Measurements from ENCODE around the gene NDUFB10. TPM values are rescaled to one million over a fixed set of nuclear protein-coding genes. Genes with fewer than 3 reads are reported as not detected.
A peak's percentile ranks its signal among the peaks of the same experiment; 100 is the strongest.

The NDUFB10 gene
- total RNA-seq, 1 experiment from 2014 or later, result 244 TPM

DNA sequence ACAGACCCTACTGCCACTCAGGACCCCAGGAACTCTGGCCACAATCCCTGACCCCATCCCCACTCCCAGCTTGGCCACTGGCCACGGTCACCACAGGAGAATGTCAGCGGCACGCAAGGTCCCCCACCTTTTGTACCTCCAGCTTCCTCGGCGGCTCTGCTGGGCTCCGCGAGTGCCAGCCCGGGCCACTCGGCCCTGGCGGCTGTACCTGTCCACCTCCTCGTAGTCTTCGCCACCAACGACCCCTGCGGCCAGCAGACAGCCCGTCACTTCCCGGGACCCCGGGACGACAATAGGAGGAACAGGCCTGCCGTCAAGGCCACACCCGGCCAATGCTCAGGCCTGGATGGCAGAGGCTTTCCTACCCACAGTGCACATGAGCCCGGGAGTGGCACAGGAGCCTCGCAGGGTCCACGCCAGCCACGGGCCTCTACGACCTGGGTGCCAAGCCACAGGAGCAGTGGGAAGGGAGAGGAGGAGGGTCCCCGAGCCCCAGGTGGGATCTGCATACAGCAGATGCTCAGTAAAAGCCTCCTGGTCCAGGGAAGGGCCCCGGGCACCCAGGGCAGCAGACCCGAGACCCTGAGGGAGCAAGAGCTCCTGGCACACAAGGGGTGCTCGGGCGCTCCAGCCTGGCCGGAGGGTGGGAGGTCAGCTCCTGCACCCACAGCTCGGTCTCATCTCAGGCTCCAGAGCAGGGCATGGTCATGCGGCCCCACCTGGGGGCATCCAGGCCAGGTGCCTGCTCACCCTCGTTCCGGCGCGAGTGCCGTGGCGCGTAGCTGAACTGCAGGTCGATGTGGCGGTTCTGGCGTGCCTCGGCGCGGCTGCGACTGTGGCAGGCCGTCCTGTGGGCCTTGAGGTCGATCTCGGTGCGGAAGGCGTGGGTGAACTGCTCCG lies 42.4 kb downstream of the NDUFB10 start:
- DNase-seq (ENCODE audit: low read depth), result no peak

DNA sequence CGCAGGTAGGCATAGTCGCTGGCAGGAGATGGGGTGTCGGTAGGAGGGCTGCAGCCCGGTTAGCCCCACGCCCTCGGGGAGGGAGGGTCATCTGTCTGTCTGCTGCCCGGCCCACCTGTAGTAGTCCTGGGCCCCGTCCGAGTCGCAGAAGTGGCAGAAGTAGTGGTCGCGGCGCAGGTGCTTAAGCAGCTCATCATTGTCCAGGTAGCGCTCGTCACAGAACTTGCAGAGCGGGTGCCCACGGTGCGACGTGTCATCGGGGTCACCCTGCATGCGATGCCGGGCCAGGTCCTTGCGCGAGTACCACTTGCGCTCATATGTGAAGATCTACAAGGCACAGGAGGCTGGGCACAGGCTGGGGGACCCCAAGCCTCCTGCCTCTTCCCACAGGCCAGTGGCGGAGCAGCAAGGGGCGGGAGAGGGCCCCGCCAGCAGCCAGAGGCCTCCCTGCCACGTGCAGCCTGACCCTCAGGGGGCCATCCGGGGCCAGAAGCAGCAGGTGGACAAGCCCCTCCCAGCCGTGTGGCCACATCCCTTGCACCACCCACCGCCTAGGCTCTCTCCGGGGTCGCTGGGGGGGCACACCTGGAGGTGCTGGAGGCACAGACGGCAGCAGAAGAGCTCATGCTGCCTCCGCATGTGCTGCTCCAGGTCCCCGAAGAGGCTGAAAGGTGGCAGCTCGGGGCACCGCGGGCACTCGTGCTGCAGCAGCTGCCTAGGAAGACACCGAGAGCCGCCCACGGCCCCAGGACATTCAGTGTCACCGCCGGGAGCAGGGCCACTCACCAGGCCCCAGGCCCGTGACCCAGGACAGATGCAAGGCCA lies 43.3 kb downstream of the NDUFB10 start:
- DNase-seq (ENCODE audit: low read depth), result no peak

DNA sequence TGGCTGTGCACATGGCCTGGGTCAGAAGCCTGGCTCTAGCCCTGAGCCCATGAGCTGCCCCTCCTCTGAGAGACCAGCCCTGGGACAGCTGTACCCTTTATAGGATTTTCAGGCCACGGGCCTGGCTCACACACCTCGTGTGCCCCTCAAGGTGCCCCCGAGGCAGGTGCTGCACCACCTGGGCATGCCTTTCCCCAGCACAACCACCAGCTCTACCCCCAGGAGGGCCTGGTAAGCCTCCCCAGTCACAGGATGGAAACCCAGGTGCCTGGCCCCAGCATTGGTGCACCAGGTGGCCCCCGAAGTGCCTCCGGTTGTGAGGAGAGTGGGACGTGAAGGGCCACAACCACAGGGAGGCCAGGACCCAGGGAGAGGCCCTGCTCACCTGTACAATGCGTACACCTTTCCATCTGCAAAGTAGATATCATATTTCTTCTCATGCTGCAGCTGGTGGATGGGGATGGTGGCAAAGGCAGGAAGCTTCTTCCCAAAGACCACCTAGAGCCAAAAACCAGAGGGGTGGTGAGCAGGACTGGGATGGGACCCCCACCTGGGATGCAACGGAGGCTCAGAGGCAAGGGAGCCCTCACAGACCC lies 44.0 kb downstream of the NDUFB10 start:
- no peak for DNase-seq (ENCODE audit: low read depth)

DNA sequence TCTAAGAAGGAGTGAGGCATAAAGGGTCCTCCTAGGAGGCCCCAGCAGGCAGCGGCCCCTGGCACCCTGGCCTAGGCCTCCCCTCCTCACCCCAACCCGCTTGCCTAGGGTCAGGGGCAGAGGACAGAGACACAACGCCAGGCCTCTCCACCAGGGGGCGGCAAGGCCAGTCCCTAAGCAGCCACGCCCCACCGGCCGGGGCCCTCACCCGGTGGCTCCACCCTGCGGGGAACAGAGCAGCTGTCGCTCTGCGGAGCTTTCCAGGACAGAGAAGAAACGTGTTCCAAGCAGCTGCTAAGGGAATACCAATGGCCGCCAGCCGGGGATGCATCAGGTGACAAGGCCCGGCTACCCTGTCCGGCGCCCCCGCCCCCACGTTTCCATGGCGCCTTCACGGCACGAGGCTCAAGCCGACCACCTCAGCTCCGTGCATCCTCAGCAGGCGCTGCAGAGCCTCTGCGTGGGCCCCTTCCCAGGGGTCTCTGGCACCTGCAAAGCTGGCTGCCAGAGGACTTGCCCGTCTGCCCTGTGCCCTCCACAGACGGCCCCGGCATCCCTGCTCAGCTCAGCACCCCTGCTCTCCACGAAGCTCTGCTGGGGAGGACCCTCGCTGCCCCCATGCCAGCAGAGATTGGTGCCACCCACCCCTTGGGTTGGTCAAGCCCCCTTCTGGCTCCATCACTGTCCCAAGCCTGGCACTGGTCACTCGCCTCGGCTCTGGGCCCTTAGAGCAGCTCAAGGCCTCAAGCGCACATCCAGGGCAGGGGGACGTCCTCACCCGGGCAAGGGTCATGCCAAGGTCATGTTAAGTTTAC lies 44.7 kb downstream of the NDUFB10 start:
- DNase-seq (ENCODE audit: low read depth), result peak; percentile 97

DNA sequence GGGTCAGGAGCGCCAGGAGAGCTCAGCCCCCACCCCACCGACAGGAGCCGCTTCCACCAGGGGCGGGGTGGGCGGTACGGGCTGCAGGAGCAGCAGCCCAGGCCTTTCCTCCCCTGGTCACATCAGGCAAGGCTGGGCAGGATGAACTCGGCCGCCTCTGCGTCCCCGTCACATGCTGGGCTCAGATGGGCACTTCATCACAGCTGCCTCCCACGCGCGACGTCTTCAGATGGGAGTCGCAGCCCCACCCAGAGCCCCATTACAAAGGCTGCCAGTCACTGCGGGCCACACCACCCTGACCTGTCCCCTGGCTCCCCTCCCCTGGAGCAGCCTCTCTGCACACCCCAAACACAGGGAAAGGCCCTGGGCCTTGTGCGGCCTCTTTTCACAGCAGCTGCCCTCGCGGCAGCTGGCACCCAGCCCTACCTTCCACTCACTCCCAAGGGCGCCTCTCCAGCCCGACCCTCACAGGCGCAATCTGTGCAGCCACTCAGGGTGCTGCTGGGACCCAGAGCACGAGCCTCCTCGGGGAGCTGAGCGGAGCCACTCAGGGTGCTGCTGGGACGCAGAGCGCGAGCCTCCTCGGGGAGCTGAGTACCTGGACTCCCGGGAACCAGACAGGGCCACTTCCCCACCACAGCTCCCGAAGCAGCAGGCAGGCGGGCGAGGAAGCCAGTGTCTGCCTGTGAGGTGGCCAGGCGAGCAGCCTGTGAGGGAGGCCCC lies 45.6 kb downstream of the NDUFB10 start:
- no peak for DNase-seq (ENCODE audit: low read depth)

DNA sequence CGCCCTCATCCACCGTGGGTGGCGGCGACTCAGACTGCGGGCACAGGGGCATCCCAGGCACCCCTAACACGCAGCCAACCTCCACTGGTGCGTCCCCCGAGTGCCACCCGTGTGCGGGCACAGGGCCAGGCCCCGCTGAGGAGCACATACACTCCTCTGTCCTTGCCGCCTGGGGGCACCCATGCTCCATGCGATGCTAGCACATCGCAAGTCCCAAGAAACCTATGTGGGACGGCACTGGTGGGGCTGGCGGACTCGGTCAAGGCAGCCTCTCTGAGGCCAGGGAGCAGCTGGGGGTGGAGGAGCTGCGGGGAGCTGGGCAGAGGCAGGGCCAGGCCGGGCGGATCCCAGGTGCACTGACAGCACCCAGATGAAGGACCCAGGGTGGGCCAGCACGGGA lies 46.3 kb downstream of the NDUFB10 start:
- no peak for DNase-seq (ENCODE audit: low read depth)

DNA sequence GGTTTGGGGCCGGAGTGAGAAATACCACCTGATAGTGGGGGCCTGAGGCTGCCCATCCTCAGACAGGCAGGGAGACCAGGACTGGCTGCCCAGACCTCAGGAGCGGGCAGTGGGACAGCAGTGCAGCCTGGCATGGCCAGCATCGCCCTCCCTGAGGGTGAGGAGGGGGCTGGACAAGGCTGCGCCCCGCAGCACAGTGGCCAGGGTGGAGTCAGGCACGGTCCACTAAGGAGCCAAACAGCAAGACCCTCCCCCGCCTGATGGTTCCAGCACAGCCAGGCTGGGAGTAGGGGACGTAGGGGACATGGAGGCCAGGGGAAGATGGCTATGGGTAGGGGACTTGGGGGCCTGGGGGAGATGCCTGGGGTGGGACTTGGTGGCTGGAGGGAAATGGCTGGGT lies 47.0 kb downstream of the NDUFB10 start:
- DNase-seq (ENCODE audit: low read depth), result no peak

DNA sequence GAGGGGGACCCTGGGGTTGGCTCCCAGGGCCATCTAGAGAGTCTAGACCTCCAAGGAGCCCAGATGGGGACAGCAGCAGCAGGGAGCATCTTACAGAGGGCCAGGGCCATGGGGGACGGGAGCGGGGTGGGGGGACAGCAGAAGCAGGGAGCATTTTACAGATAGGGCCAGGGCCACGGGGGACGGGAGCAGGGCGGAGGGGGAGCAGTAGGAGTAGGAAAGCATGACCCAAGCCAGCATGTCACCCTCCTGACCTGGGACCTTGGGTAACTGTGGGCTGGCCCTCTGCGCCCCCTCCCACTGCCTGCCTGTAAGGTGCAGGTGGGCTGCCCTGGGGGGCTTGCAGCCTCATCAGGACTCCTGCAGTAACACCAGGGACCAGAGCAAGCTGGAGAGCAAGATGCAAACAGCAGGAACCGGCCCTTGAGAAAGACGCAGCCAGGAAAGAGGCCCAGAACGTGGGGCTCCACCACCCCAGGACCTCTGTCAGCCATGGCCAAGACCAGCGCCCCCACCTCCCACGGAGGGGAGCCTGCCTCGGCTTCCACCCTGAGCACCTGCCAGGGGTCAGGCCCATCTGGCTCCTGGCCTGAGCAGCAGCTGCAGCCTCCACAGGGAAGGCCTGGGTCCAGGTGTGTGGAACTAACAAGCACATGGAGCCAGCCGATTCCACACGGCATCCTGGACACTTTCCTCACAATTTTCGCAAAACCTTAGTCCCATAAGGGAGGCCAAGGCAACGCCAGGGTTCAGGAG lies 47.9 kb downstream of the NDUFB10 start:
- DNase-seq (ENCODE audit: low read depth), result no peak

DNA sequence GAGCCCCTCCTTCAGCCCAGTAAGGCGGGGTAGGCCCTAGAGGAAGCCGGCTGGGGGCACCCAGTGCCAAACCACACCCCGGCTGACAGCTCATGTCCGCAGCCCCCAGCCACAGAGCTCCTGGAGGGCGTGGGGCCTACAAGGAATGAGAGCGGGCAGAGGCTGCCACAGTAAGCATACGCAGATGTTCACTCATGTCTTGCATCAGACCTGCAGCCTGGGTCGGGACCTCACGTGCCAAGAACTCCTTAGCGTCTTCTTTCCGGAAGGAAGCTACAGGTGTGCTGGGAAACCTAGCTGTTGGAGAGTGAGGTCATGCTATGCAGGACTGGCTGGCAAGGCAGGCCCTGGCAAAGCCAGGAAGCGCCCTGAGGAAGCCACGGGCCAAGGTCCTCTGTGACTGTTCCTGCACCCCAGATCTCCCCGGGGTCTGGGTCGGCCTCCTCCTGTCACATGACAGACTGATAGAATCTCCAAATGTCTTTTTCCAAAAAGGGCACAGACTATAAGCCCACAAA lies 48.7 kb downstream of the NDUFB10 start:
- peak; percentile 75 for DNase-seq (ENCODE audit: low read depth)

DNA sequence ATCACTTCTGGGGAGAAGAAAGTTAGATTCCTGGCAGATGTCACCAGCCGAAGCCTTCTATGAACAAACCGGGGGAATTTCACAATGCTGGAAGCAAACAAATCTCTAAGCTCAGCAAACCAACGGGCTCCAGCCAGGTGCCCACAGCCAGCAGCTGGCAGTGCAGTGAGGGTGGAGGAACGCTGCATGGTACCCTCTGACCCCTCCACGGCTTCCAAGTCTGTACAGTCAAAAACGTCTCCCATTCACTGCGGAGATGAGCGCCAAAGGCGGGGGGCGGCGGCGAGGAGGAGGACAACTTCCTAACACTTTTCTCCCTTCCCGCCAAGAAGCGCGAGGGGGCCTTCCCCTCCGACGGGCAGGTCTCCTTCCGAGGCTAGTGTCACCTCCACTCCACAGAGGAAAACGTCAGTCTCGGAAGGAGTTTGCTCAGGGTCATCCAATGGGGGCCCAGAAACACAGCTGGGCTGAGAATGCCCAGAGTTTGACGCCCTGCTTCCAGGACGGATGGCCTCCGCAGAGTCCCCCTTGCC lies 49.4 kb downstream of the NDUFB10 start:
- DNase-seq (ENCODE audit: low read depth), result peak; percentile 59

DNA sequence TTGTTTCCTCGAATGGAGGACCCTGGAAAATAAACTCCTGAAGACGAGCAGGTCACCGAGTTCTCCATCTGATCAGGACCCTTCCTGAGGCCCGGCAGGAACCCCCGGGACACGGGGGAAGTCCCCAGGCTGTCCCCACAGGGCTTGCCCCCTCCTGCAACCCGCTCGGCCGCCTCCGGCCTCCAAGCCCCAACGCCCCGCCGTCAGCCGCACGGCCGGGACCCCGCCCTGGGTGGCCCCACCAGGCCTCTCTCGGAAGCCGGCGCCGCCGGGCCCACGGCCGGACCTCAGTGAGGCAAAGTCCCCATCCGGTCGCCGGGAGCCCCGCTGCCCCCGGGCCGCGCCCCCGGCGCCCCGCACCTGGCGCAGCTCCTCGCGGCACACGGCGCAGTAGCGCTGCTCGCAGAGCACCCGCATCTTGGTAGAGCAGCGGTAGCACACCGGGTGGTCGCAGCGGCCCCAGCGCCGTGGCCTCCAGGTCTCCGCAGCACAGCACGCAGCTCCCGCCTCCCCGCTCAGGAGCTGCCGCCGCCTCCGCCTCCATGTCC lies 49.9 kb downstream of the NDUFB10 start:
- no peak for DNase-seq (ENCODE audit: low read depth)

DNA sequence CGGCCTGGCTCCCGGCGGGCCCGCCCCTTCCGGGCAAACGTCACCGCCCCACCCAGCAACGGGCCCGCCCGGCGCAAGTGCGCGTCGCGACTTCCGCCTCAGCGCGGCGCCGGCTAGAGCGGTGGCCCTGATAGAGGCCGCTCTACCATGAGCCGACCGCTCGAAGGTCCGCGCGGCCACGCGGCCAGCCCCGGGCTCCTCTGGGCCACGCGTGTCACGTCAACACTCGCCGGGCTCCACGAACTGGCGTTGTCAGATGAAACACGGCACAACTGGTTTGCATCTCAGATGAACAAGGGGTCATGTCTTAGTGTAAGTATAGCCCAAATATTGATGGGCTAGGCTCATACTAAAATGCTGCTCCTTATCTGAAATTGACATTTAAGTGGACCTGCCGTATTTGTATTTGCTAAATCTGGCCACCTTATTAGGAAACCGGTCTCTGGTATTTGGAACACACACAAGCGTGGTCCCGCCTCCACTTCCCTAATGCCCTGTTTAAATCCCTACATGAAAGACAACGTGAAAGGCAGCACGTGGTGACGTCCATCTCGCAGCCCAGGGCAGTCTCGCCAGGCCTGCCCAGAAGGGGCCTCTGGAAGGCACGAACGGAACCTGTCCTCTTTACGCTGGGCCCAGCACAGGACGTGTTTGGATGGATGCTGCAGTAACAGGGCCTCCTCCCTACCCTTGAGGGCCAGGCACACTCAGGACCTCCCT lies 50.6 kb downstream of the NDUFB10 start, which contains the start of gene ZNF598:
TSS of gene ZNF598 (minus strand) at position 31 of the 720 bp plus-strand sequence.
- DNase-seq (ENCODE audit: low read depth), result peak; percentile 85

Other genes starting within 250 kb of the NDUFB10 start
- 50.9 and 53.5 TPM in 2 replicates for gene NME3, start 188.0 kb upstream of the NDUFB10 start, total RNA-seq (2014; rRNA removed)
- 13.7 and 17.4 TPM in 2 replicates for gene EME2, start 186.7 kb upstream of the NDUFB10 start, total RNA-seq (2014; rRNA removed)
- 132 and 155 TPM in 2 replicates for gene MRPS34, start 186.4 kb upstream of the NDUFB10 start, total RNA-seq (2014; rRNA removed)
- 24.2 and 27.2 TPM in 2 replicates for gene SPSB3, start 177.0 kb upstream of the NDUFB10 start, total RNA-seq (2014; rRNA removed)
- 145 and 213 TPM in 2 replicates for gene NUBP2, start 176.6 kb upstream of the NDUFB10 start, total RNA-seq (2014; rRNA removed)
- gene IGFALS, start 165.8 kb upstream of the NDUFB10 start, total RNA-seq (2014; rRNA removed), result not detected in 2 replicates
- 35.4 and 45.2 TPM in 2 replicates for gene HAGH, start 132.7 kb upstream of the NDUFB10 start, total RNA-seq (2014; rRNA removed)
- gene FAHD1, start 132.3 kb upstream of the NDUFB10 start, total RNA-seq (2014; rRNA removed), result 58.8 and 64.9 TPM in 2 replicates
- not detected in 2 replicates for gene MEIOB, start 87.4 kb upstream of the NDUFB10 start, total RNA-seq (2014; rRNA removed)
- gene HS3ST6, start 41.1 kb upstream of the NDUFB10 start, total RNA-seq (2014; rRNA removed), result not detected in 2 replicates
- gene MSRB1, start 16.3 kb upstream of the NDUFB10 start, total RNA-seq (2014; rRNA removed), result 14.2 and 14.4 TPM in 2 replicates
- not detected in 2 replicates for gene RPL3L, start 4.8 kb upstream of the NDUFB10 start, total RNA-seq (2014; rRNA removed)
- 2,551 and 2,646 TPM in 2 replicates for gene RPS2, start 5.3 kb downstream of the NDUFB10 start, total RNA-seq (2014; rRNA removed)
- gene RNF151, start 7.3 kb downstream of the NDUFB10 start, total RNA-seq (2014; rRNA removed), result not detected in 2 replicates
- 52.1 and 85.4 TPM in 2 replicates for gene TBL3, start 12.5 kb downstream of the NDUFB10 start, total RNA-seq (2014; rRNA removed)
- gene NOXO1, start 21.9 kb downstream of the NDUFB10 start, total RNA-seq (2014; rRNA removed), result 0.23 and 1.3 TPM in 2 replicates
- gene GFER, start 24.7 kb downstream of the NDUFB10 start, total RNA-seq (2014; rRNA removed), result 26.0 and 30.5 TPM in 2 replicates
- 1.1 and 1.6 TPM in 2 replicates for gene SYNGR3, start 30.4 kb downstream of the NDUFB10 start, total RNA-seq (2014; rRNA removed)
- gene ZNF598, start 50.3 kb downstream of the NDUFB10 start, total RNA-seq (2014; rRNA removed), result 37.2 and 47.5 TPM in 2 replicates
- gene NPW, start 60.2 kb downstream of the NDUFB10 start, total RNA-seq (2014; rRNA removed), result 1.3 TPM in 2 replicates
- 5.5 and 7.3 TPM in 2 replicates for gene NHERF2, start 67.4 kb downstream of the NDUFB10 start, total RNA-seq (2014; rRNA removed)
- gene NTHL1, start 88.3 kb downstream of the NDUFB10 start, total RNA-seq (2014; rRNA removed), result 25.5 and 29.0 TPM in 2 replicates
- gene TSC2, start 88.4 kb downstream of the NDUFB10 start, total RNA-seq (2014; rRNA removed), result 49.8 and 52.2 TPM in 2 replicates
- 83.5 and 99.2 TPM in 2 replicates for gene PKD1, start 176.4 kb downstream of the NDUFB10 start, total RNA-seq (2014; rRNA removed)
- 1.6 and 2.0 TPM in 2 replicates for gene RAB26, start 189.1 kb downstream of the NDUFB10 start, total RNA-seq (2014; rRNA removed)
- 125 and 134 TPM in 2 replicates for gene TRAF7, start 196.2 kb downstream of the NDUFB10 start, total RNA-seq (2014; rRNA removed)
- 0.06 and 0.29 TPM in 2 replicates for gene CASKIN1, start 237.1 kb downstream of the NDUFB10 start, total RNA-seq (2014; rRNA removed)
- gene MLST8, start 245.9 kb downstream of the NDUFB10 start, total RNA-seq (2014; rRNA removed), result 27.3 and 38.1 TPM in 2 replicates